Activated CD4-positive, alpha-beta T cell treated with anti-CD3 and anti-CD28 coated beads, Interleukin-2, amount 10 ng/mL, durations not matched to agents 24 days and 14 days (primary cell): ENCODE results near the gene SYN1. TPM values are rescaled to one million over a fixed set of nuclear protein-coding genes. Genes with fewer than 3 reads are reported as not detected.

Experiments used
- DNase-seq: peaks from one replicate; pipeline ENCODE4 v3.0.0; 2022
- H3K27ac Mint-ChIP-seq: one replicate; pipeline ENCODE4 v1.8.0; 2022; ENCODE audit warnings: mild to moderate bottlenecking, mixed read lengths
- H3K27me3 Mint-ChIP-seq: one replicate; pipeline ENCODE4 v1.8.0; 2022; ENCODE audit warnings: mixed read lengths
- H3K36me3 Mint-ChIP-seq: one replicate; pipeline ENCODE4 v1.8.0; 2022; ENCODE audit warnings: low read depth, mild to moderate bottlenecking, mixed read lengths
- H3K4me1 Mint-ChIP-seq: one replicate; pipeline ENCODE4 v1.8.0; 2021; ENCODE audit warnings: mixed read lengths
- H3K4me3 Mint-ChIP-seq: one replicate; pipeline ENCODE4 v1.8.0; 2022; ENCODE audit warnings: mild to moderate bottlenecking, moderate library complexity, mixed read lengths
- H3K9me3 Mint-ChIP-seq: one replicate; pipeline ENCODE4 v1.8.0; 2021; ENCODE audit warnings: mixed read lengths
- intact Hi-C: fragments of 100-400 bp; cut with micrococcal nuclease; formaldehyde crosslinking; loops from one replicate; pipeline ENCODE4 v1.15.1; 2023
- total RNA-seq: library from RNA; stranded (reverse); gene quantifications from 2 replicates; pipeline ENCODE4 v1.2.3, GENCODE V29; 2022

SYN1 gene
- total RNA-seq, 1 donor from 2014 or later: 0.49 TPM

- peaks cover 5% of the 10 kb centered on the region for H3K4me1 Mint-ChIP-seq
- no peak overlapping the region for H3K4me3 Mint-ChIP-seq
- no peaks in the 10 kb centered on the region for H3K27me3 Mint-ChIP-seq
- DNase-seq: no peak
- H3K27ac Mint-ChIP-seq: no peak overlapping the region
- intact Hi-C loops: no loop called here
- peaks cover 42% of the 10 kb centered on the region for H3K36me3 Mint-ChIP-seq
- no peaks in the 10 kb centered on the region for H3K9me3 Mint-ChIP-seq
Observed at GRCh38 chrX:47570794-47571193, 48.9 kb downstream of the SYN1 start.

GRCh38 chrX:47568656-47569295, 50.9 kb downstream of the SYN1 start:
- Mint-ChIP-seq H3K36me3 (peaks cover 50% of the 10 kb centered on the region), H3K27ac (no peak overlapping the region), H3K4me1 (peaks cover 10% of the 10 kb centered on the region), H3K4me3 (no peak overlapping the region), H3K27me3 (no peaks in the 10 kb centered on the region), H3K9me3 (no peaks in the 10 kb centered on the region)
- DNase-seq: peak; percentile 77
- intact Hi-C loops: loop anchor here (10.0 kb wide), 1 partner anchor 186 kb away; no protein-coding TSS in a partner anchor

- intact Hi-C loops: loop anchor here (10.0 kb wide), 1 partner anchor 188 kb away; no protein-coding TSS in a partner anchor
- Mint-ChIP-seq H3K9me3 (no peaks in the 10 kb centered on the region), H3K27ac (no peak overlapping the region), H3K27me3 (no peaks in the 10 kb centered on the region), H3K4me1 (peaks cover 13% of the 10 kb centered on the region), H3K4me3 (no peak overlapping the region), H3K36me3 (peaks cover 51% of the 10 kb centered on the region)
- no peak for DNase-seq
Observed at GRCh38 chrX:47566841-47567240, 52.8 kb downstream of the SYN1 start.

GRCh38 chrX:47564438-47565085, 55.1 kb downstream of the SYN1 start:
- Mint-ChIP-seq H3K36me3 (peaks cover 40% of the 10 kb centered on the region), H3K27me3 (no peaks in the 10 kb centered on the region), H3K9me3 (no peaks in the 10 kb centered on the region), H3K4me1 (peaks cover 24% of the 10 kb centered on the region), H3K27ac (peak overlapping the region; percentile 76), H3K4me3 (peak overlapping the region; percentile 45)
- DNase-seq: no peak
- intact Hi-C loops: loop anchor here (5.0 to 10.0 kb wide), 3 partner anchors 190 to 463 kb away; partner anchors contain the start of gene ZNF81

GRCh38 chrX:47563801-47564315, 55.8 kb downstream of the SYN1 start:
- Mint-ChIP-seq H3K4me1 (peaks cover 24% of the 10 kb centered on the region), H3K27ac (peak overlapping the region; percentile 76), H3K27me3 (no peaks in the 10 kb centered on the region), H3K4me3 (peak overlapping the region; percentile 45), H3K36me3 (peaks cover 32% of the 10 kb centered on the region), H3K9me3 (no peaks in the 10 kb centered on the region)
- no peak for DNase-seq
- intact Hi-C loops: loop anchor here (5.0 to 10.0 kb wide), 3 partner anchors 191 to 463 kb away; partner anchors contain the start of gene ZNF81

- peak overlapping the region; percentile 82 for H3K4me3 Mint-ChIP-seq
- peaks cover 24% of the 10 kb centered on the region for H3K4me1 Mint-ChIP-seq
- H3K36me3 Mint-ChIP-seq: peaks cover 29% of the 10 kb centered on the region
- peak; percentile 79 for DNase-seq
- H3K27me3 Mint-ChIP-seq: no peaks in the 10 kb centered on the region
- peak overlapping the region; percentile 53 for H3K27ac Mint-ChIP-seq
- no peaks in the 10 kb centered on the region for H3K9me3 Mint-ChIP-seq
- intact Hi-C loops: loop anchor here (5.0 to 10.0 kb wide), 3 partner anchors 192 to 465 kb away; partner anchors contain the start of gene ZNF81
Observed at GRCh38 chrX:47562615-47563243, 56.9 kb downstream of the SYN1 start.

GRCh38 chrX:47561659-47562151, 58.0 kb downstream of the SYN1 start:
- DNase-seq: no peak
- H3K36me3 Mint-ChIP-seq: peaks cover 22% of the 10 kb centered on the region
- intact Hi-C loops: loop anchor here (2.0 to 10.0 kb wide), 8 partner anchors 21 to 466 kb away; partner anchors contain the start of genes ELK1, TIMP1, UXT and ZNF41
- H3K27me3 Mint-ChIP-seq: no peaks in the 10 kb centered on the region
- peak overlapping the region; percentile 97 for H3K27ac Mint-ChIP-seq
- H3K4me3 Mint-ChIP-seq: peak overlapping the region; percentile 95
- no peaks in the 10 kb centered on the region for H3K9me3 Mint-ChIP-seq
- peaks cover 24% of the 10 kb centered on the region for H3K4me1 Mint-ChIP-seq

GRCh38 chrX:47560934-47561658, 58.6 kb downstream of the SYN1 start, which contains the start of gene ARAF:
Gene ARAF, plus strand, starts transcription at chrX:47561205. Its CDS starts 1,763 bp downstream, at chrX:47562968.
- H3K27me3 Mint-ChIP-seq: no peaks in the 10 kb centered on the region
- DNase-seq: peak; percentile 98
- peak within 1 kb of the TSS; percentile 95 for H3K4me3 Mint-ChIP-seq
- H3K9me3 Mint-ChIP-seq: no peaks in the 10 kb centered on the region
- peaks cover 28% of the 10 kb centered on the region for H3K4me1 Mint-ChIP-seq
- peaks cover 18% of the 10 kb centered on the region for H3K36me3 Mint-ChIP-seq
- intact Hi-C loops: loop anchor here (2.0 to 10.0 kb wide), 8 partner anchors 22 to 466 kb away; partner anchors contain the start of genes ELK1, TIMP1, UXT and ZNF41
- peak within 1 kb of the TSS; percentile 97 for H3K27ac Mint-ChIP-seq

GRCh38 chrX:47560179-47560933, 59.3 kb downstream of the SYN1 start:
- intact Hi-C loops: loop anchor here (2.0 to 10.0 kb wide), 8 partner anchors 22 to 467 kb away; partner anchors contain the start of genes ELK1, TIMP1, UXT and ZNF41
- Mint-ChIP-seq H3K4me1 (peaks cover 30% of the 10 kb centered on the region), H3K27ac (peak overlapping the region; percentile 97), H3K27me3 (no peaks in the 10 kb centered on the region), H3K9me3 (no peaks in the 10 kb centered on the region), H3K36me3 (peaks cover 18% of the 10 kb centered on the region), H3K4me3 (peak overlapping the region; percentile 95)
- no peak for DNase-seq

- no peaks in the 10 kb centered on the region for H3K9me3 Mint-ChIP-seq
Observed at GRCh38 chrX:47558436-47558835, 61.2 kb downstream of the SYN1 start.

GRCh38 chrX:47556045-47556623, 63.5 kb downstream of the SYN1 start:
- peak; percentile 94 for DNase-seq
- intact Hi-C loops: no loop called here
- peaks cover 17% of the 10 kb centered on the region for H3K4me1 Mint-ChIP-seq
- H3K4me3 Mint-ChIP-seq: peak overlapping the region; percentile 95
- H3K27ac Mint-ChIP-seq: peak overlapping the region; percentile 89
- H3K9me3 Mint-ChIP-seq: no peaks in the 10 kb centered on the region
- no peaks in the 10 kb centered on the region for H3K27me3 Mint-ChIP-seq
- no peaks in the 10 kb centered on the region for H3K36me3 Mint-ChIP-seq

More at GRCh38 chrX:47558436-47558835, 61.2 kb downstream of the SYN1 start:
- H3K27me3 Mint-ChIP-seq: no peaks in the 10 kb centered on the region
- H3K36me3 Mint-ChIP-seq: peaks cover 8% of the 10 kb centered on the region
- no peak for DNase-seq
- peaks cover 22% of the 10 kb centered on the region for H3K4me1 Mint-ChIP-seq
- H3K4me3 Mint-ChIP-seq: no peak overlapping the region
- H3K27ac Mint-ChIP-seq: peak overlapping the region; percentile 20
- intact Hi-C loops: no loop called here

GRCh38 chrX:47543496-47543895, 76.2 kb downstream of the SYN1 start:
- Mint-ChIP-seq H3K36me3 (no peaks in the 10 kb centered on the region), H3K27me3 (no peaks in the 10 kb centered on the region), H3K4me3 (no peak overlapping the region), H3K4me1 (no peaks in the 10 kb centered on the region), H3K9me3 (no peaks in the 10 kb centered on the region), H3K27ac (no peak overlapping the region)
- intact Hi-C loops: no loop called here
- no peak for DNase-seq
